ENCODE results near the gene PTMA. TPM values are rescaled to one million over a fixed set of nuclear protein-coding genes. Genes with fewer than 3 reads are reported as not detected.

The PTMA gene
- total and polyA plus RNA-seq, 2 experiments from 2014 or later: 597 to 727 TPM

DNA sequence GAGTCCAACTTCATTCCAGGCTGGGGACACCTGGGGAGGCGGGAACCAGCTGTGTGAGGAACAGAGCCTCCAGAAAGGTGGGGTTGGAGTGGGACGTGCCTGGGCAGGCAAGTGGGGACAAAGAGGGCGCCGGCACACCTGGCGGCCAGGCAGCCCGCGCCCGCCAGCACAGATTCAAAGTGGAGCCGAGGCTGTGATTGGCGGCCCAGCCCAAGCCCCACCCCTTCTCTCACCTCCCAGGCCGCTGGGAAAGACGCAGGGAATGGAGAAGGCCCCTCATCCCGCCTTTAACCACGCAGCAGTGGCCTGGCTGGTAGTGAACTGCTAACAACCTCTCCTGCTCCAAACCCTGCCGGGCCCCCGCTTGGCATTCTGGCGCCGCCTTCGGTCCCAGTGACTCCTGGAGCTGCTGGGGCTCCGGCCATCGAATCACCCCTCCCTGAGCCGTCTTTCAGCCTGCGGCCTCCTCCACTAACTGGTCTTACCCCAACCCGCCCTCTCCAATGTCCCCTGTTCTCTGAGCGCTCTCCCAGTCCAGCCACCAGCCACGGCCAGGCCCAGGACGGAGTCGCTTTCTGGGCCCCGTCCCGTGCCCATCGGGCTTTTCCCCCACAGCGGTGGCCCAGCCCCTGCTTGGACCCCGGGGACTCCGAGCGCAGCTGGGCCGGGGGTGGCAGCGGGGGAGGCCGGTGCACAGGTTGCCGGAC lies 27.9 kb upstream of the PTMA start:
- TF ChIP-seq EZH2phosphoT487 (IDR thresholded peaks at IDR 0.05; ENCODE audit: low read depth, severe bottlenecking, unreplicated experiment): no peak
- TF ChIP-seq, protein P1, sequence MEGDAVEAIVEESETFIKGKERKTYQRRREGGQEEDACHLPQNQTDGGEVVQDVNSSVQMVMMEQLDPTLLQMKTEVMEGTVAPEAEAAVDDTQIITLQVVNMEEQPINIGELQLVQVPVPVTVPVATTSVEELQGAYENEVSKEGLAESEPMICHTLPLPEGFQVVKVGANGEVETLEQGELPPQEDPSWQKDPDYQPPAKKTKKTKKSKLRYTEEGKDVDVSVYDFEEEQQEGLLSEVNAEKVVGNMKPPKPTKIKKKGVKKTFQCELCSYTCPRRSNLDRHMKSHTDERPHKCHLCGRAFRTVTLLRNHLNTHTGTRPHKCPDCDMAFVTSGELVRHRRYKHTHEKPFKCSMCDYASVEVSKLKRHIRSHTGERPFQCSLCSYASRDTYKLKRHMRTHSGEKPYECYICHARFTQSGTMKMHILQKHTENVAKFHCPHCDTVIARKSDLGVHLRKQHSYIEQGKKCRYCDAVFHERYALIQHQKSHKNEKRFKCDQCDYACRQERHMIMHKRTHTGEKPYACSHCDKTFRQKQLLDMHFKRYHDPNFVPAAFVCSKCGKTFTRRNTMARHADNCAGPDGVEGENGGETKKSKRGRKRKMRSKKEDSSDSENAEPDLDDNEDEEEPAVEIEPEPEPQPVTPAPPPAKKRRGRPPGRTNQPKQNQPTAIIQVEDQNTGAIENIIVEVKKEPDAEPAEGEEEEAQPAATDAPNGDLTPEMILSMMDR (IDR thresholded peaks at IDR 0.05; ENCODE audit: poor library complexity): no peak
- no peak for TF ChIP-seq EZH2 (IDR thresholded peaks at IDR 0.05; ENCODE audit: borderline replicate concordance)
- peak; percentile 80 for DNase-seq (ENCODE audit: low spot score)
- H3K27me3 ChIP-seq: no peaks in the 10 kb centered on the region
- H3K4me3 ChIP-seq: peak overlapping the region; percentile 46
- H3K27ac ChIP-seq: peak overlapping the region; percentile 99
- H3K4me1 ChIP-seq (ENCODE audit: insufficient read depth): peaks cover 17% of the 10 kb centered on the region
- H3K79me2 ChIP-seq: peaks cover 4% of the 10 kb centered on the region
- H3K9me3 ChIP-seq (ENCODE audit: low read depth): no peaks in the 10 kb centered on the region
- H2AFZ ChIP-seq: peak overlapping the region; percentile 85
- no peaks in the 10 kb centered on the region for H3K9me2 ChIP-seq (replicated peaks; ENCODE audit: insufficient read depth)
- peak overlapping the region; percentile 98 for H3K4me2 ChIP-seq
- H4K20me1 ChIP-seq (ENCODE audit: insufficient read depth, poor library complexity, severe bottlenecking): no peaks in the 10 kb centered on the region
- no peaks in the 10 kb centered on the region for H3K36me3 ChIP-seq (replicated peaks; ENCODE audit: insufficient read depth, low read depth)
- 19% methylated on average over 20 of the region's 39 CpGs for WGBS (ENCODE audit: low lambda C conversion rate, missing lambda C conversion rate)

DNA sequence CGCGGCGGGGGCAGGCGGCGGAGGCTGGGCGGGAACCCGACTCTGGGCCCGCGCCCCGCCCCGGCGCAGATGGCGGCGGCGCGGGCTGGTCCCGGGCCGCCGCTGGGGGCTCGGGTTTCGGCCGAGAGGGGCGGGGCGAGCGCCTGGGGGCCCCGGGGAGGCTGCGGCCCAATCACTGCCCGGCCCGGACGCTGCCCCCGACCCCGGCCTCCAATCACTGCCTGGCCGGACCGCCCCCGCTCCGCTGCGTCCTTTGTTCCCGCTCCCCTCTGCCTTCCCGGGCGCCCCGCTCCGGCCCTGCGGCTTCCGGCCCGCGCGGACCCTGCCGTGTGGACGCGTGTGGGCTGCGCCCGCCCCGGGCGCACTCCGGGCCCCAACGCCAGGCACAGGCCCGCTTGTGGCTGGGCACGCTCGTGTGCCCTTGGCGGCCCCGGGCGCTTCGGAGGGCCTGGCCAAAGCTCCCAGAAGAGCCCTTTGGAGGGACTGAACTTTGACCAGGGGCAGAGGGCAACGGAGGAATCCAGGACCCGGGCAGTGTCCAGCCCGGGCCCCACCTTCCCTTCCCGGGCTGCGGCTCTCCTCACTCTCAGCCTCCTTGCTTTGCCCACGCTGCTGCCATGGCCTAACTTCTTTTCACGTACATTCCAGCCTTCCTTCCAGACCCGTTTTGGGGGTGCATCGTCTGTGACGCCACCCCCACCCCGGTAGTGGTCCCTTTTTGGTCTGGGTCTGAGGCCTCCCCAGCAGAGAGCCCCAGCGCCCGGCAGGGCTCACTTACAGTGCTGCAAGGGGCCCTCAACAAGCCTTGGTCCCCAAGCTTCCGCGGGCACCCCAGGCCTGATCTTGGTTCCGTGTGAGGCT lies 27.1 kb upstream of the PTMA start:
- Histone ChIP-seq H3K36me3 (replicated peaks; ENCODE audit: insufficient read depth, low read depth) (no peaks in the 10 kb centered on the region), H3K9me3 (ENCODE audit: low read depth) (no peaks in the 10 kb centered on the region), H4K20me1 (ENCODE audit: insufficient read depth, poor library complexity, severe bottlenecking) (no peaks in the 10 kb centered on the region), H3K4me1 (ENCODE audit: insufficient read depth) (peaks cover 17% of the 10 kb centered on the region), H3K4me3 (peak overlapping the region; percentile 54), H3K27ac (peak overlapping the region; percentile 99), H3K79me2 (peaks cover 4% of the 10 kb centered on the region), H3K4me2 (peak overlapping the region; percentile 98), H3K27me3 (no peaks in the 10 kb centered on the region), H2AFZ (peak overlapping the region; percentile 85), H3K9me2 (replicated peaks; ENCODE audit: insufficient read depth) (no peaks in the 10 kb centered on the region)
- TF ChIP-seq EZH2 (IDR thresholded peaks at IDR 0.05; ENCODE audit: borderline replicate concordance) (no peak), EZH2phosphoT487 (IDR thresholded peaks at IDR 0.05; ENCODE audit: low read depth, severe bottlenecking, unreplicated experiment) (no peak)
- TF ChIP-seq, protein P1 (IDR thresholded peaks at IDR 0.05; ENCODE audit: poor library complexity): no peak
- DNase-seq (ENCODE audit: low spot score): peak; percentile 93
- 17% methylated on average over 26 of the region's 79 CpGs for WGBS (ENCODE audit: low lambda C conversion rate, missing lambda C conversion rate)

GRCh38 chr2:231682603-231683291 lies 25.6 kb upstream of the PTMA start:
- Histone ChIP-seq H3K79me2 (peaks cover 4% of the 10 kb centered on the region), H3K4me3 (no peak overlapping the region), H3K27ac (peak overlapping the region; percentile 99), H3K9me2 (replicated peaks; ENCODE audit: insufficient read depth) (no peaks in the 10 kb centered on the region), H3K9me3 (ENCODE audit: low read depth) (no peaks in the 10 kb centered on the region), H3K27me3 (no peaks in the 10 kb centered on the region), H3K4me1 (ENCODE audit: insufficient read depth) (peaks cover 17% of the 10 kb centered on the region), H3K36me3 (replicated peaks; ENCODE audit: insufficient read depth, low read depth) (no peaks in the 10 kb centered on the region), H2AFZ (no peak overlapping the region), H4K20me1 (ENCODE audit: insufficient read depth, poor library complexity, severe bottlenecking) (no peaks in the 10 kb centered on the region), H3K4me2 (no peak overlapping the region)
- 89% methylated on average over 11 of the region's 11 CpGs for WGBS (ENCODE audit: low lambda C conversion rate, missing lambda C conversion rate)
- DNase-seq (ENCODE audit: low spot score): no peak
- TF ChIP-seq, protein P1 (IDR thresholded peaks at IDR 0.05; ENCODE audit: poor library complexity): no peak
- no peak for TF ChIP-seq EZH2phosphoT487 (IDR thresholded peaks at IDR 0.05; ENCODE audit: low read depth, severe bottlenecking, unreplicated experiment)
- no peak for TF ChIP-seq EZH2 (IDR thresholded peaks at IDR 0.05; ENCODE audit: borderline replicate concordance)

All from hepatocyte (in vitro differentiated cells).